NCI-H82 (cell line): ENCODE data around the gene MTR.
A peak's percentile ranks its signal among the peaks of the same experiment; 100 is the strongest.

Experiments used
- DNase-seq: peaks from one replicate; lab custom pipeline; 2025; lab: John Stamatoyannopoulos, UW

The MTR gene

DNA sequence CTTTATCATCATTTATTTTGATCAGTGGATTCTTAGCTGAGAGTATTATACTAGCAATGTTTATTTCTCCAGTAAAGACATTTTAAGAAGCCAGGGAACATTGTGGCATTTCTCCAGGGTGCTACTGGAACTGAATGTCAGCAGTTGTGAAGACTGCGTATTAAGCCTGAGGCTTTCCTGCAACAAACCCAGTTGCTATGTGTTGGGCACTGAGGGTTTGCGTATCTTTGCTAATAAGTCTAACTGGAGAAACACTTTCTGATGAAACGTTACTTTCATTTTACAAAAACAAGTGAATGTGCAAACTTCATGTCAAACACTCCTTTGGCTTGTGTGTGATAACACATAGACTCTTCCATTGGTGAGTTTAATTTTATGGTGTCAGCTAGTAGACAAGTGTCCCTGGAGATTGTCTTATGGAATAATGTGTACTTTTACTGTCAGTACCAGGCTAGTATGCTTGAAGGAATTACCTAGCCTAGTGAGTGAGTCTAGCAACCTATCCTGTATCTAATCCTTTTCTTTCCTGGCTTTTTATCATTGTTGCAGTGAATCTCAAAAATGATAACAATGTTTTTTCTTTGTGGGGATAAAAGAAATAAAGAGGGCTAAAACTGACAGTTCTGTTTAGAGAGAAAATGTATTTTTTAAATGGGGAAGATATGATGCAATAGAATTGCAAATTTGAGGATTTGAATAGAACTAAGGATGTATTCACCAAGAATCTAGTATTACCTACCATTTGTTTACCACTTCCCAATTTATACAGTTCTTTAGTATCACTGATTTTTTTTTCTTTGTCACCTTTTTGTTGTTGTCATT is 70.1 kb downstream of the MTR start:
- DNase-seq = no peak

DNA sequence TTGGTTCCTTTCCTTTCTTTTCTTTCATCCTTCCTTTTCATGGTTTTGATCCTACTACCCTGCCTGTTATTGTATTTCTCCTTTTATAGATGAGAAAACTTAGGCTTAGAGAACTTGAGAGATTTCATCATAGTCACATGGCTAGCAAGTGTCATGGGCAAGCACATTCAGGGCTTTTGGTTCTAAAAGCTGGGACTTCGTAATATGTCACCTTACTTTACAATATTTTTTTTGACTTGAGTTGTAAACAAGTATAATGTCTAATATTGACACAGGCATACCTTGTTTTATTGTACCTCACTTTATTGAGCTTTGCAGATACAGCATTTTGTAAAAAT is 70.7 kb downstream of the MTR start:
- DNase-seq = no peak

DNA sequence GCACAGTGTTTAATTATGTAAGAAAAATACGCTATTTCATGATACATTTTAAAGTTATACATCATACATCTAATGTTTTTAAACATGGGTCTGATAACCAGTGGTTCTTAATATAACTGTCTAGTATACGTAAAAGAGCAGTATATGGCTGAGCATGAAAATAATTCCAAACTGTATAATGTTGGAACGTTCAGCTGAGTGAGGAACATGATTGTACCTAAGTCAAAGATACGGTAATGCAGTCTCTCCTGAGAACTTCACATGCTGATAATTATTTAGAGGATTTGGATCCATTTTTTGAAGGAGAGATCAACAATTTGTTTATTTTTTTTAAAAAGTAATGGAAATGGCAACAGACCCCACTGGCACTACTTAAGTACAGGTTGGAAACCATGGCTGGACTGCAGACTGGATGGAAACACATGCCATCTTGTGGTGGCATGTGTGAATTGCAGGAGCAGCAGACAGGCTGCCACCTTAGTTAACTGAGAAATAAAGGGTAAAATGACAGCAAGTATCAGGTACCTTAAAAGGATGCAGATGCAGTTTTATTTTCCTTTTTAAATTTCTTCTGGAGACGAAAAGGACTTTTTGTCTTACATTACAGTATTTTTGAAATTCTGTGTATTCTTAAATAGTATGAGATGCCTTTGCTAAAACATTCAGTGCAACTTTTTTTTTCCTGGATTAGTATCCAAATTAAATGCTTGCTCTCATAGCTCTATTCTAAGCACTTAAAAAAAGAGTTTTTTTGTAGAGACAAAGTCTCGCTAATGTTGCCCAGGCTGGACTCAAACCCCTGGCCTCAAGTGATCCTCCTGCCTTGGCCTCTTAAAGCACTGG is 73.8 kb downstream of the MTR start:
- peak; percentile 82 for DNase-seq

DNA sequence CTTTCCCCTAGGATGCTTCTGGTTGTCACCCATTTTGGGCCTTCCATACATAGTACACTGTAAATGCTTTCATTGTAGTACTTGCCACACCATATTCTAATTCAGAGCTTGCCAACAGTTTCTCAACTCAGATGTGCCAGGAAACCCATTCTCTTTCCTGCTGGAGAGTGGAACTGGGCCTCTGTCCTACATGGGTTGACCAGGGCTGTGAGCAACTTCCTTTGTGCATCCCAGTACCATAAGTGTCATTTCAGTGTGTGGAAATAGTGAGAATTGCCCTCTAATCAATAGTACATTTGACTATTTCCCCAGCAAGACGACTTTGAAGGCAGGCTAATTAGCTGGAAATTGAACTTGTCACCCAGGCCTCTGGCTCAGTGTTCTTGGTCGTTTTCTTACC is 74.8 kb downstream of the MTR start:
- no peak for DNase-seq

DNA sequence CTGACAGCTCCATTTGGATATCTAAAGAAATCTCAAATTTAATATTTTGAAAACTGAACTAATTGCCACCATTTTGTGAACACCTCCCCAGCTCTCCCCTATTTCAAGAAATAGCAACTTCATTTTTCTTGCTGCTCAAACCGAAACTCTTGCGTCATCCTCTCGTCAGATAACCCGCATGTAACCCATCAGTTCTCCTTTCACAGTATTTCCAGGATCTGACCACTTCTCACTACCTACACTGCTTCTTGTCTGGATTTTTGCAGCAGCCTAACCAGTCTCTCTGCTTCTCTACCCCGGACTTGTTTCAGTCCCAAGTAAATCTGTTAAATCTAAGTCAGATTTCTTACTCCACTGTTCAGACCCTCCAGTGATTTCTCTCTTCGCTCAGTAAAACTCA is 75.6 kb downstream of the MTR start:
- no peak for DNase-seq

DNA sequence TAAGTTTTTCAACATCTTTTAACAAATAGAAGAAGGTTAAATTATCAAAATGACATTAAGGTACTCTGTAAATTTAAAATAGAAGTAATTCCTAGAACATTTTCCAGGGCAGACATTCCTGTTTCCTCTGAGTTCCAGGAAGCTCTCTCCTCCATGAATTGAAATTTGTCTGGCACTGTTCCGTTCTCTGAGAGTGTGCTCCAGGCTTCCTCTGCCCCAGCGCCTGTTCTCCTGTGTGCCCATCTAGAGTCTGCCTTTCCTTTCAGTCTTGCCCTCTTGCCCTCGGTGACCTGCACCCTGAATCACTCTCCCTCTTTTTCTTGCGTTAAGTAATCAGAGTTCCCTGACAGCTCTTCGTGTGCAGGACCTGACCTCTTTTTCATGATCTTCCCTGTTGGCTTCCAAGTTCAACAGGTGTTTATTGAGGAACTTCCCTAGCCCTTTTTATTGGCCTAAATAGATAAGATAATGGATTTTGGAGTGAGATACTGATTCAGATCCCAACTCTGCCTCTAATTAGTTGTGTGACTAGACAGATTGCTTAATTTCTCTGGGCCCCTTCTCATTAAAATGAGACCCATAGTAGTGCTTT is 77.1 kb downstream of the MTR start:
- no peak for DNase-seq

DNA sequence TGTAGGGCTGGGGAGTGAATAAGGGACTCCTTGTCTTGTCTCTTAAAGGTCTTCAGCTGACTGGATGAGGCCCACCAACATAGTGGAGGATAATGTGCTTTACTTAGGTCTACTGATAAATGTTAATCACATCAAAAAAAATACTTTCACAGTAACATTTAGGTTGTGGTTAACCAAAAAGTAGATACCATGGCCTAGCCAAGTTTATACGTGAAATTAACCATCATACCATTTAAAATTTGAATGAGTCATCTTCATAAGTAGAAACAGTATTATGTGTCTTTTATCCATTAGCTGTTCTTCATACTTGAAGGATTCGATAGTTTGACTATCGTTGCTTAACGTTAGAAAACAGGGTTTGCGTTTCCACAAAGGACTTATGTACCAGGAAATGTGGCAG is 80.9 kb downstream of the MTR start:
- no peak for DNase-seq

DNA sequence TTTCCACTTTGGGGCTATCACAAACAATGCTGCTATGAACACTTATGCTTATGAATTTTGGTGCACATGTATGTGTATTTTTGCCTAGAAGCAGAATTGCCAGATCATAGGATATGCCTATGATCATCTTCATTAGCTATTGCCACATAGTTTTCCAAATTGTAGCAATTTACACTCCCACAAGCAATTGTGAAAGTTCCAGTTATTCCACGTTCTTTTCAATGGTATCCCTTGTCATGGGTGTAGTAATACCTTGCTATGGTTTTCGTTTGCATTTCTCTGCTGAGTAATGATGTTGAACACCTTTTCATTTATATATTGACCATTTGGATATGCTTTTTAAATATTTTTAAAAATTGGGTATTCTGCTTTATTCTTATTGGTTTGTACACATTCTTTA is 82.6 kb downstream of the MTR start:
- no peak for DNase-seq

DNA sequence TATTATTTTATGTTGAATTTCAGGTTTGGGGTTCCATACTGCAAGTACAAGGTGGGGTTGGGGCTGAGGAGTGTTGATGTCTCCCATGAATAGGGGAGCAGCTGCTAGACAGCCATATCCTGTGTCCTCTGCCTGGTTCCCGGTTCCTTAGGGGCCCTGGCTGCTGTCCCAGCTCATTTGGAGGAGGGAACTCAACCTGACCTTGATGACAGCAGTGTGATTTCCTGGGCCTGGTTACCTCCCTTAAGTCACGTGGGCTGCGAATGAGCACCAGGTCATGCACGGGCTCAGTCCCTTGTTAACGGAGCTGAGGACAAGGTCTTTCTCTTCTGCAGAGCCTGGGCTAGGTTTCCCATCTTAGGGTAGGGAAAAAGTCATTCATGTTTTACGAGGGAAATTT is 85.1 kb downstream of the MTR start:
- DNase-seq = no peak

DNA sequence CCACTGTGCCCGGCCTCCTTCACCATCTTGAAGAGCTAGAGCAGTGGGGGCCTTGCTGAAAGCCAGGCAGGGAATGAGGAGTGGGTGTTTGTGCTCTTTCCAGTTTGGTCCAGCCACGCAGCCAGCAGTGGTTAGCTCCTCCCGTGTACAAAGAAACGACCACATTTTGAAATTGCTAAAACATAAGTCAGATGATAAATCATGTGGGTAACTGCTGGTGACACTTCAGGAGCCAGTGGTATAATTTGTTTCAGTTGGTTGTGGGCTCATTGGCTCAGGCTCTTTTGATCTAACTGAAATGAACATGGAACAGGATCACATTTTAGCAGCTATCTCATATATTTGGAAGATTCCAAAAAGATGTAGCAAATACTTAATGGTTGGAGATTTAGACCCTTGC is 87.6 kb downstream of the MTR start:
- no peak for DNase-seq

DNA sequence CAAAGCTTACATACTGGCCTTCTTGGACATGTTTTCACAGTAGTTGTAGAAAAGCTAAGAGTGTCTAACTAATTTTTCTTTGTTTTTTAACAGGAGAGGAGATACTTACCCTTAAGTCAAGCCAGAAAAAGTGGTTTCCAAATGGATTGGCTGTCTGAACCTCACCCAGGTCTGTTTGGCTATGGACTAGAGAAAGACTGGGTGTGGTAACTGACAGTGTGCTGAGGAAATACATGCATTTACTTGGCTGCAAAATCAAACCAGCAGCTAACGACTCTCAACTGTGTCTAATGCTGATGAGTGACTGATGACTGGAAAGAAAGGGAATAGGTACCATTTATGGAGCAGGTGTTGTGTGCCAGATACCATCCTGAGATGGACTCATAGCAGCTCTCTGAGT is 91.1 kb downstream of the MTR start:
- DNase-seq = no peak

DNA sequence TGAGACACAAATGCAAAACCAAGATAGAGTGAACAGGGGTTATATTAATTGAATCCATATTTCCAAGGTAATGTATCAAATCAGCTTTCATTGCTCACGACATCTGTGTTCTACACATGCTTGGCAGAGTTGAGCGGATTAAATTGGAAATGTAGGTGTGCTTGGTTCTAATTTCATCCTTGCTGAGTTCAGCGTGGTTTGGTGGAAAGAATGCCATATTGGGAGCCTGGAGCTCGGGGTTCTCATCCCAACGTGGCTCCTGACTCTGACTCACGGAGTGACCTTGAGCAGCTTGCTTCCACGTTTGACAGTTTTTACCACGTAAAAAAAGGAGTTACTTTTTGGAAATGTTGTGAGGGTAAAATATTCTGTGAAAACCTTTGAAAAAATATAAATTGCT is 92.0 kb downstream of the MTR start:
- no peak for DNase-seq

DNA sequence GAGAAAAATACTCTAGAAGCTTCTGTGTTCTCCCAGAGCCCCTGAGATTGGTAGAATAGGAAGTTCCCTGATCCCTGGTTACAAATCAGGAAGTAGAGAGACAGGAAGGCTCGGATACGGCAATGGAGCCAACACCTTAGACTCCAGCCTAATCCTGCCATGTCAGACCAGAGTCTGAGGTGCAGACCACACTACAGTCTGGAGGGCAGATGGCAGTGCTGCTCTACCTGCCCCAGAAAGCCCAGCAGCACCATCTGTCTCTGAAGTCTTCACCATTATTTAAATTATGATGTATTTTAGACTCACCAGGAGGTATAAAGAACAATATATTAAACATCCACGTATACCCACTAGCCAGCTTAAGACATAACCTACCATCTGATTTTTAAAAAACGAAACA is 93.0 kb downstream of the MTR start:
- DNase-seq = peak; percentile 87

DNA sequence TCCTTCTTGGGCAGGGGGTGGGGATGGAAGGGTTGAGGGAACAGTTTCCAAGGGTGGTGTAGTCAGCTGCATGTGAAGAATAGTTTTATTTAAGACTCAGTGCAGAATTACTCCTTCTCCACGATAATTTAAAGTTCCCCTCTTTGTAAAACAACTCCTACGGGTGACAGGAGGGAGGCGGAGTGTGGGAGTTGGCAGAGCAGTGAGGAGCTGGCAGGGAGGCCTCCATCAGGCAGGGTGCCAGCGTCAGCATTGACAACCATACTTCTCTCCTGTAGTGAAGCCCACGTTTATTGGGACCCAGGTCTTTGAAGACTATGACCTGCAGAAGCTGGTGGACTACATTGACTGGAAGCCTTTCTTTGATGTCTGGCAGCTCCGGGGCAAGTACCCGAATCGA is 93.8 kb downstream of the MTR start:
- DNase-seq = no peak

DNA sequence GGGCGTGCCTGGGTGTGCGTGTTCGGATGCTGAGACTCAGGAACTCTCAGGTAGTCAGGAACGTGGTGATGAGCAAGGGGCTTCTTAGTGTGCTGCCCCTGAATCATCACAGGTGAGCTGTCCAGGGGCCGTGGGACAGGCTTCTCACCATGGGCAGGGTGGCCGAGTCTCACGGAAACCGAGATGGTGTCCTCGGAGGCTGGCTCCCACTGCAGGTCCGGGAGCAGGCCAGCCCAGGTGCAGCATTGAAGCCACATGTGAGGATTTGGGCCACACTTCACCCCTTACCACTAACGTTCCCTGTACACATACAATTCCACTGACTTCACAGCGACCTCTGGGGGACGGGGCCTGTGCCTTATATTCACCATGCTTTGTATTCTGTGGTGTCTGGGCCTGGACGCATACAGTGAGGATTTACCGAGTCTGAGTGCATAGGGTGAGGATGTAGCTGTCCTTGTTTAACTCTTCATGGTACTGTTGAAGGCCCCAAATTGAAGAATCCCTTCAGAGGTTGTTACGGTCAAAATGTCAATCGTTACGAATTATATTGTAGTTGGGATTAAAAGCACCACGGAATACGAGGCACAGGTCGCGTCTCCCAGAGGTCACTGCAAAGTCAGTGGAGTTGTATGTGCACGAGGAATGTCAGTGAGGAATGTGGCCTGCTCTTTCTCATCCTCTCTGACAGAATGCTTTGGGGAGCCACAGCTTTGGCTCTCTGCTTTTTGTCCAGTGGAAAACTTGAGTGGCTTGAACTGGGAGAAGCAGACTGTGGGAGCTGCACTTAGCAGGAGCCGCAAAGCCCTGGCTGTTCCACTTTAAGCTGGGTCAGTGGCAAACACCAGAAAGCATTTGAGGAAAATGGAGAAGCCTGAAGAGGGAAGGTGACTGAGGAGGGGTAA is 95.3 kb downstream of the MTR start:
- no peak for DNase-seq

DNA sequence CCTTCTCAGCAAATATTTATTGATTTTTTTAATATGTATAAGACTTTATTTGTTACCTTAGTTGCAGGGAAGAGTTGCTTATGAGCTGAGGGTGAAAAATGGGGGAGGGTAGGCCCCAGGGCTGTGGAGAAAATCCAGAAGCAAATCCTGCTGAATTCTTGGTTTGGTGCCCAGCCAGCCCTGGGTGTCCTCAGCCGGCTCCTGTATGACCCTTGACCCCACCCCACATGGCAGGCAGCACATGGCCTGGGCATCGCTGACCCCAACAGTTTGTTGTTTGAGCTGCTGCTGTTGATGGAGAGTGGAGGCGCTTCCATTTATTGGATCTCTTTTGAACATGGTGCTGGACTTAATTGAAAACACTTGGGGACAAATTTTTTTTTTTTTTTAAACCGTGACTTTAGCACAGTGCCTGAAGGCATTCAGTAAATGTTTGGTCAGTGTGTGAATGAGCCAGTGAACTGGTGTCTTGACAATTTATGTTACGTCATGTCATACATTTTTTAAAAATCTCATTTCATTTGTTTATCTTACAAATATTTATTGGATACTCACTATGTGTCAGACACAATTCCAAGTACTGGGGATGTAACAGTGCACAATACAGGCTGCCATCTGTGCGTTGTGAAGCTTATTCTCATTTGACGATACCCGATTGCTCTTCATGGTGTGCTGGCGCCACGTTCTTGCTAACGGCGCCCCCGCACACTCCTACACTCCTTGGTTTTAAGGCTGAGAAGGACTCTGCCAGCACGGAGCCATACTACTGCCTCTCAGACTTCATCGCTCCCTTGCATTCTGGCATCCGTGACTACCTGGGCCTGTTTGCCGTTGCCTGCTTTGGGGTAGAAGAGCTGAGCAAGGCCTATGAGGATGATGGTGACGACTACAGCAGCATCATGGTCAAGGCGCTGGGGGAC is 98.8 kb downstream of the MTR start:
- DNase-seq = no peak

DNA sequence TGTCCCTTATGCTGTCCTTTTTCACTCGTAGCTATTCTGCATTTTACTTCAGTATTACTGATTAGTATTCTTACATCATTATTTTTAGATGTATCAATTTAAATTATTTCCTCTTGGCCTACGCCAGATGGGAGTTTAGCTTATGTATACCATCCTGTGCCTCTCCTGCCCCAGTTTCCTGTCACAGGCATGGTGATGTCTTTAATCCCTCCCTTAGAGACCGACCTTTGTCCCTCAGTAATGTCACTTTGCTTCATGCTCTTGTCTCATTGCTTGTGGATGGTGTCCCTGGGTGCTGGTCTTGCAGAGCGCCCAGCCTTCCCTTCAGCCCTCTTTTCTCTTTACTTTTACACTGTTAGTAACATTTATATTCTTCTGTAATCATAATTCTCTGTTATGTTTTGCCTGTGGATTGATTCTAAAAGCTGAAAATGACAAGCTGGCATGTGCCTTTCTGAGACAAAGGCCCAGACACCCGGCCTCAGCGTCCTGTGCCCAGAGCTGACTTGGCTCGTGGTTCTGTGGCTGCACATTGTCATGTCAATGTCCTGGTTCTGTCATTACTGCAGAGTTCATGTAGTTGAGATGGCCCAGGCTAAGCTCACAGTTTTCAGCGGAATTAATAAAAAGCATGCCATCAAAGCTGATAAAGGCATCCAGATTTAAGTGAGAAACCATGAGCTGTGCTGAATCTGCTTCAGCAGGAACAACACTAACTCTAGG is 100.7 kb downstream of the MTR start:
- no peak for DNase-seq

DNA sequence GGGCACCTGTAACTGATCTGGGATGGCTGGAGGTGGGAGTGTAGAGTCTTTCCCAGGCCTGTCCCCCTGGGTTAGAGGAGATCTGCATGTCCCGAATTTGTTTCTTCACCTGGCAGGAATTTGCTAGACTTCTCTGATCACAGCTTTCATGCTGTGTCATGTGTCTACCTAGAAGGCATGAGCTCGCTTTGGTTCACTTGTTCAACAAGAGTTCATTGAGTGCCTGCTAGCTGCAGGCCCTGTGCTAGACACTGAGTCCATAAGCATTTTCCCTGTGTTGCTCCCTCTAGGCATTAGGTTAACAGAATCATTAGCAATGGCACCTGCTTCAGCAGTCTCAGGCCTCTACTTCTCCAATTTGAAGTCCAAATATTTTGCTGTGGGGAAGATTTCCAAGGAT is 101.6 kb downstream of the MTR start:
- DNase-seq = no peak

DNA sequence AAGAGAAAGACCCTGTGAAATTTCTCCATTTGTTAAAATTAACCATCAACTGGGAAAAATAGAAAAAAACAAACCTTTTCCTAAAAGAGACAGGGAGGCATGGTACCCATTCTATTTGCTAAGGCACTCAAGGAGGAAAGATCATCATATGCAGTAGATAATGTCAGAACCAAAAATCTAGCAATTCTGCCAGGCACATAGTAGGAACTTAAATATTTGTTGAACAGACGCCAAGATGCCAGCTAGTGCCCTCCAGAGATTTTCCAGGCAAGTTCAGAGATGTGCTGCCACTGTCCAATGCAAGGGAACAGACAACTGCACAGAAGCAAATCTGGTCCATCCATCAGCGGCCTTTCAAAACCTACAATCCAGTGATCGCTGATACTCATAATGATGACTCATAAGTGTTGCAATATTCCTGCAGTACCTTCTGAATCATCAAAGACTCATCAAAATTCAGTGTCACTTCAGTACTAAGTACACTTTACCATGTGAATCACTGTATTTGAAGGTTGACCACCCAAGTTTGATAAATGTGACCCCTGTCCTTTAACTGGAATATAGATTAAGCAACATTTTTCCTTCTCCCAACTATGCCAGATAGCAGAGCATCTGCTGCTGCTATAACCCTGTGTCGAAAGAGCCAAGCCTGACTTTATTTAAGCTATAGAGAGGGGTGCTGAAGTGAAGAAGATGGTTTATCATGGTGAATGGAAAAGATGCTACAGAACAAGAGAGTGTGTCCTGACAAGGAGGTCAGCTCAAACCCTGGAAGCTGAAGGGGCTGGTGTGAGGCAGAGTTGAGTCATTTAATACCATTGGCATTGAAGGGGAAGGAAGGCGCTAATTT is 110.0 kb downstream of the MTR start:
- DNase-seq = no peak
